BE2C (cell line): ENCODE measurements around the gene SUCNR1. TPM values are rescaled to one million over a fixed set of nuclear protein-coding genes. Genes with fewer than 3 reads are reported as not detected.

Experiments
- DNase-seq: peaks from one replicate; pipeline ENCODE4 v3.0.0-alpha.2; 2020
- H3K27me3 ChIP-seq: fragments of 250-450 bp; sonication (Bioruptor Pico); 2 replicates; pipeline ENCODE4 v1.5.1; 2020; ENCODE audit warnings: mild to moderate bottlenecking
- H3K36me3 ChIP-seq: fragments of 250-450 bp; sonication (Bioruptor Pico); 2 replicates; pipeline ENCODE4 v1.5.1; 2020; ENCODE audit warnings: mild to moderate bottlenecking
- H3K4me1 ChIP-seq: fragments of 250-450 bp; sonication (Bioruptor Pico); 2 replicates; pipeline ENCODE4 v1.5.1; 2020
- H3K4me3 ChIP-seq: 2 replicates; pipeline ENCODE4 v1.5.1; 2011; ENCODE audit warnings: low read depth, low read length
- H3K9me3 ChIP-seq: fragments of 250-450 bp; sonication (Bioruptor Pico); 2 replicates; pipeline ENCODE4 v1.5.1; 2020
- polyA plus RNA-seq: library from polyadenylated mRNA; unstranded; fragments of >200 nt; gene quantifications from one replicate; pipeline ENCODE4 v1.2.1, GENCODE V29; 2012; ENCODE audit warnings: low read depth, missing spikeins; ENCODE audit not compliant: insufficient read length, insufficient read depth
- TF ChIP-seq, protein P1 (sequence below): IDR thresholded peaks from 2 replicates; pipeline ENCODE4 v1.5.1; 2012; ENCODE audit warnings: mild to moderate bottlenecking, low read depth, low read length

Gene SUCNR1, protein sequence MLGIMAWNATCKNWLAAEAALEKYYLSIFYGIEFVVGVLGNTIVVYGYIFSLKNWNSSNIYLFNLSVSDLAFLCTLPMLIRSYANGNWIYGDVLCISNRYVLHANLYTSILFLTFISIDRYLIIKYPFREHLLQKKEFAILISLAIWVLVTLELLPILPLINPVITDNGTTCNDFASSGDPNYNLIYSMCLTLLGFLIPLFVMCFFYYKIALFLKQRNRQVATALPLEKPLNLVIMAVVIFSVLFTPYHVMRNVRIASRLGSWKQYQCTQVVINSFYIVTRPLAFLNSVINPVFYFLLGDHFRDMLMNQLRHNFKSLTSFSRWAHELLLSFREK
- not detected for polyA plus RNA-seq

GRCh38 chr3:151873398-151873797 lies at the start of gene SUCNR1:
Gene SUCNR1 (plus strand): TSS chr3:151873643. CDS start chr3:151879893, 6,250 bp downstream.
- DNase-seq, result no peak
- H3K4me3 ChIP-seq, result no peak within 1 kb of the TSS

DNA sequence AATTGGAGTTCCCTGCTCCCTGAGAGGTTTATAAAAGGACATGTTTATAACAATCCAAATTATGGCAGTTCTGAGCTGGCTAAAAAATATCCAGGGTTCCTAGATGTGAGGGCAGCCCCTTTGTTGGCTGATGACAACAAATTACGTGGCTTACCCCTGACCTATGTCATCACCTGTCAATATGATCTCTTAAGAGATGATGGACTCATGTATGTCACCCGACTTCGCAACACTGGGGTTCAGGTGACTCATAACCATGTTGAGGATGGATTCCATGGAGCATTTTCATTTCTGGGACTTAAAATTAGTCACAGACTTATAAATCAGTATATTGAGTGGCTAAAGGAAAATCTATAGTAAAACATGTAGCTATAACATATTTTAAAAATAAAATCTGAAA lies 45.6 kb upstream of the SUCNR1 start:
- Histone ChIP-seq H3K36me3 (no peaks in the 10 kb centered on the region), H3K9me3 (no peaks in the 10 kb centered on the region), H3K27me3 (no peaks in the 10 kb centered on the region), H3K4me1 (peaks cover 5% of the 10 kb centered on the region; the same call in 1 of the 2 replicates), H3K4me3 (no peak overlapping the region)
- TF ChIP-seq, protein P1, sequence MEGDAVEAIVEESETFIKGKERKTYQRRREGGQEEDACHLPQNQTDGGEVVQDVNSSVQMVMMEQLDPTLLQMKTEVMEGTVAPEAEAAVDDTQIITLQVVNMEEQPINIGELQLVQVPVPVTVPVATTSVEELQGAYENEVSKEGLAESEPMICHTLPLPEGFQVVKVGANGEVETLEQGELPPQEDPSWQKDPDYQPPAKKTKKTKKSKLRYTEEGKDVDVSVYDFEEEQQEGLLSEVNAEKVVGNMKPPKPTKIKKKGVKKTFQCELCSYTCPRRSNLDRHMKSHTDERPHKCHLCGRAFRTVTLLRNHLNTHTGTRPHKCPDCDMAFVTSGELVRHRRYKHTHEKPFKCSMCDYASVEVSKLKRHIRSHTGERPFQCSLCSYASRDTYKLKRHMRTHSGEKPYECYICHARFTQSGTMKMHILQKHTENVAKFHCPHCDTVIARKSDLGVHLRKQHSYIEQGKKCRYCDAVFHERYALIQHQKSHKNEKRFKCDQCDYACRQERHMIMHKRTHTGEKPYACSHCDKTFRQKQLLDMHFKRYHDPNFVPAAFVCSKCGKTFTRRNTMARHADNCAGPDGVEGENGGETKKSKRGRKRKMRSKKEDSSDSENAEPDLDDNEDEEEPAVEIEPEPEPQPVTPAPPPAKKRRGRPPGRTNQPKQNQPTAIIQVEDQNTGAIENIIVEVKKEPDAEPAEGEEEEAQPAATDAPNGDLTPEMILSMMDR, result no peak
- no peak for DNase-seq

More at GRCh38 chr3:151873398-151873797, at the start of gene SUCNR1:
- TF ChIP-seq, protein P1, result no peak
- Histone ChIP-seq H3K27me3 (no peaks in the 10 kb centered on the region), H3K9me3 (no peaks in the 10 kb centered on the region), H3K4me1 (peaks cover 20% of the 10 kb centered on the region), H3K36me3 (no peaks in the 10 kb centered on the region)

DNA sequence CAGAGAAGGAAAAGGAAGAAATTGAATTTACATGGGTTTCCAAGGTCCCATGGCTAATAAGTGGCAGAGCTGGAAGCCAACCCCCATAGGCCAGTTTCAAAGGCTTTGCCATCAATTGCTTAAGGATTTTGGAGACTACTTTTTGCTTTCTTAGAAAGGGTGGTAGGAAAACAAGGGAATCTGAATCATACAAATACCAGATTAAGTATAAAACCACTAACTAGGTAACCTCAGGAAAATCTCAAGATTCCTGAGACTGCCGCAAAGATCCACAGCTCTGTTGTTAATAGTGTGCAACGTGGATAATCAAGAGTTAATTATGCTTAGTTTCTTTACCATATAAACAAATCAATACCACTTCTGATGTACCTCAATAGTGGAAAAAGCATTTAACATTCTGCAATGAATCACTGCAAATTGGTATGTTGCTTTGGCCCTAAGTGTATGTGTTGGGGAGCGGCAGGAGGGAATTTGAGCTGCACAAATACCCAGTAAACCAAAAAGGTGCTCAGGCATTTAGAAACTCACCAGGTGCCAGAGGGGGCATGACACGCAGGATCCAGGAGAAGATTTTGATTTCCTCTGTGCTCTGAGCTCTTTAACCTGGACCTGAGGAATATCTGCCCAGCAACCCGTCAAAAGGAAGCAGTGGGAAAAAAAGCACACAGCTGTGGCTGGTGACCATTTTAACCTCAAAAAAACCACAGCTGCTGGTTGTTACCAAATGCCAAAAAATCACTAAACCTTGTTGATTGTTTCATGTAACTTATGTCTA lies 37.5 kb upstream of the SUCNR1 start:
- H3K27me3 ChIP-seq, result no peaks in the 10 kb centered on the region; the same call in 1 of the 2 replicates
- TF ChIP-seq, protein P1, result no peak
- no peaks in the 10 kb centered on the region; the same call in none of the 2 replicates for H3K4me1 ChIP-seq
- no peaks in the 10 kb centered on the region for H3K36me3 ChIP-seq
- no peak overlapping the region for H3K4me3 ChIP-seq
- no peak for DNase-seq
- H3K9me3 ChIP-seq, result no peaks in the 10 kb centered on the region

GRCh38 chr3:151837057-151837456 lies 36.4 kb upstream of the SUCNR1 start:
- Histone ChIP-seq H3K9me3 (no peaks in the 10 kb centered on the region), H3K36me3 (no peaks in the 10 kb centered on the region), H3K4me1 (no peaks in the 10 kb centered on the region; the same call in none of the 2 replicates), H3K4me3 (no peak overlapping the region), H3K27me3 (no peaks in the 10 kb centered on the region; the same call in 1 of the 2 replicates)
- TF ChIP-seq, protein P1, result no peak
- DNase-seq, result peak; percentile 12

DNA sequence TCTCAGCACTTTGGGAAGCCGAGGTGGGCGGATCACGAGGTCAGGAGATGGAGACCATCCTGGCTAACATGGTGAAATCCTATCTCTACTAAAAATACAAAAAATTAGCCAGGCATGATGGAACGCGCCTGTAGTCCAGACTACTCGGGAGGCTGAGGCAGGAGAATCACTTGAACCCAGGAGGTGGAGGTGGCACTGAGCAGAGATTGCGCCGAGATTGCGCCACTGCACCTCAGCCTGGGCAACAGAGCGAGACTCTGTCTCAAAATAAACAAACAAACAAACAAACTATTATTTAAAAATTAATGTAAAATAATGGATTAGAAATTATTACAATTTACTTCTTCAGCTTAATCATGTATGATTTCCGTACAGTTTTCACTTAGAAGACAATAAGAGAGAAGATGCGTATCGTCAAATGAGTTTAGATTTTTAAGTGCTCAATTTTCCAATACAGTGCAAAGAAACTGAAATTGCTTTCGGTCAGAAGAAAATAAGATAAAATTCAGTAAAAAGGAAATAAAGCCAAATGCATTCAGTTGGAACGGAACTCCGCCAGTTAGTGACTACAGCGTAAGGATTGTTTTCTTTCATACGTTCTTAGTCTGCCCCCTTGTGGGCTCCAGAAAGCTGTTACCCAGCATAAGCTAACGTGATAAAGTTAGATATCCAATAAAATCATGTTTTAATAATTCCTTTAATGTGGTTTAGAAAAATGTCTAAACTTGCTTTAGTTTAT lies 34.7 kb upstream of the SUCNR1 start:
- TF ChIP-seq, protein P1, result peak; percentile 84
- peak overlapping the region; percentile 64 for H3K4me3 ChIP-seq
- peaks cover 3% of the 10 kb centered on the region for H3K4me1 ChIP-seq
- no peaks in the 10 kb centered on the region for H3K27me3 ChIP-seq
- no peaks in the 10 kb centered on the region for H3K36me3 ChIP-seq
- DNase-seq, result peak; percentile 62
- H3K9me3 ChIP-seq, result no peaks in the 10 kb centered on the region
